ENCODE measurements around the gene CTXN2.

CTXN2 gene

DNA sequence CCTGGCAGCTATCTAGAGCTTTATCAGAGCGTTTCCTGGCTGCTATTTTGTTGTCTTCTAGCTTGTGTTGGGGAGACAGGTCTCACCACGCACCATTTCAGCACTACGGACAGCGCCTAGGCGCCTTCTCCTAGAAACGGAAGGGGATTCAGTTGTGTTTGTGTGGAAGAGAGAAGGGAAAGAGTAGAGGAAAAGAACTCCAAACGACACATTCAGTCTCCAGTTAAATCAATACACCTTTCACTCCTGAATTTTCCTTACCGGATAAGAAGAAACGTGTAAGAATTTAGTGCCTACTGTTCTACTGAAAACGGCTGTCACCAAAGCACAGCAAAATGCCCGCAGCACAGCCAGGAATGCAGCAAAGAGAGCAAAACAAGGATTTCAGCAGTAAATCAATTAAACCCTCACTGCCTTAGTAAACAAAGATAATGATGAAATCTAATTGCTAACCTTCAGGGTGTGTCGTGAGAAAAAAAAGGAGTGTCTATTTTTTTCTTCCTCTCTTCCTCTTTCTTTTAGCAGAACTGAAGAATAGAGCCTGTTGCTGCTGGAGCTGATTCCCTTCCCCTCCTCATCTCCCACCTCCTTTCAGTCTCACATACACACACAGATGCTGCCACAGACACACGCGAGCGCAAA lies 412 bp upstream of the CTXN2 start:
- H3K27me3 Mint-ChIP-seq (ENCODE audit: low read depth, poor library complexity), result peaks cover 54% of the 10 kb centered on the region
- no peak overlapping the region for H3K27ac Mint-ChIP-seq
- H3K9me3 Mint-ChIP-seq, result no peaks in the 10 kb centered on the region

DNA sequence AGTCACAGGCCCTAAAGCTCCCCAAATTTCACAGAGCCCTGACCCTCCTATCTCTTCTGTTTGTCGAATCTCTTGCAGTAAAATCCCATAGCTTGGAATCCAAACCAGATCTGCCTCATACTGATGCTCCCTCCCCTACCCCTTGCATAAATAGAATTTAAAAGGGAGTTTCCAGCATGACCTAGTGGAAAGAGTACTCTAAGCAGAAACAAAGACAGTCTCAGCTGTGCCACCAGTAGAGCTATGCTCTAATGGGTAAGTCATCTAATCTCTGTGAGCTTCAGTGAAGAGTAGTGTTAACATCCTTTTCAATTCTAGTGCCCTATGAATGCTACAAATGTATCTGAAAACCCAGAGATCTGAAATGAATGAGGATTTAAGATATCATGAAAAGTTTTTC lies 10.6 kb downstream of the CTXN2 start:
- no peaks in the 10 kb centered on the region for H3K4me1 Mint-ChIP-seq
- no peaks in the 10 kb centered on the region for H3K36me3 Mint-ChIP-seq (ENCODE audit: low read depth)
- no peaks in the 10 kb centered on the region for H3K9me3 Mint-ChIP-seq
- no peak for DNase-seq
- peaks cover 6% of the 10 kb centered on the region for H3K27me3 Mint-ChIP-seq (ENCODE audit: low read depth, poor library complexity)
- no peak overlapping the region for H3K27ac Mint-ChIP-seq
- TF ChIP-seq, protein P1, sequence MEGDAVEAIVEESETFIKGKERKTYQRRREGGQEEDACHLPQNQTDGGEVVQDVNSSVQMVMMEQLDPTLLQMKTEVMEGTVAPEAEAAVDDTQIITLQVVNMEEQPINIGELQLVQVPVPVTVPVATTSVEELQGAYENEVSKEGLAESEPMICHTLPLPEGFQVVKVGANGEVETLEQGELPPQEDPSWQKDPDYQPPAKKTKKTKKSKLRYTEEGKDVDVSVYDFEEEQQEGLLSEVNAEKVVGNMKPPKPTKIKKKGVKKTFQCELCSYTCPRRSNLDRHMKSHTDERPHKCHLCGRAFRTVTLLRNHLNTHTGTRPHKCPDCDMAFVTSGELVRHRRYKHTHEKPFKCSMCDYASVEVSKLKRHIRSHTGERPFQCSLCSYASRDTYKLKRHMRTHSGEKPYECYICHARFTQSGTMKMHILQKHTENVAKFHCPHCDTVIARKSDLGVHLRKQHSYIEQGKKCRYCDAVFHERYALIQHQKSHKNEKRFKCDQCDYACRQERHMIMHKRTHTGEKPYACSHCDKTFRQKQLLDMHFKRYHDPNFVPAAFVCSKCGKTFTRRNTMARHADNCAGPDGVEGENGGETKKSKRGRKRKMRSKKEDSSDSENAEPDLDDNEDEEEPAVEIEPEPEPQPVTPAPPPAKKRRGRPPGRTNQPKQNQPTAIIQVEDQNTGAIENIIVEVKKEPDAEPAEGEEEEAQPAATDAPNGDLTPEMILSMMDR (IDR thresholded peaks at IDR 0.05), result no peak
- H3K4me3 Mint-ChIP-seq, result no peak overlapping the region

More for the DNA sequence above, 412 bp upstream of the CTXN2 start:
- Mint-ChIP-seq H3K4me3 (peak overlapping the region; percentile 79), H3K36me3 (ENCODE audit: low read depth) (no peaks in the 10 kb centered on the region), H3K4me1 (peaks cover 14% of the 10 kb centered on the region)
- DNase-seq, result peak; percentile 97
- TF ChIP-seq, protein P1 (IDR thresholded peaks at IDR 0.05), result no peak

DNA sequence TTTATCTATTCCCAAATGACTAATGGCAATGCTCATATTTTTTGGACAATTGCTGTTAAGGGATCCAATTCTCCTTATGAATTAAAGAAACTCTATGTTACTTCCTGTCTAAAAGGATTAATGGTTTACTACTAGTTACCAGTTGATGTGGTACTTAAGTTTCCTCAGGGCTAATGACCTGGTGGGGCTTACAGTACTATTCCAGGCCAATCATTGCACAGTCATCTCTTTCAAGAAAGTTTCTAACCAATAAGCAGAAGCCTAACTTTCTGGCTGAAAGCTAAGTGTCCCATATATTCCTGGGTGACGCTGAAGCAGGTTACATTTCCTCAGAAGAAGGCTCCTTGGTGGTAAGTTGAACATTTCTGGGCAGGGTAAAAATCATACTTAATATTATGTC lies 14.5 kb downstream of the CTXN2 start, which contains the start of gene SLC12A1:
Gene SLC12A1 (plus strand): TSS at position 322 of the 400 bp plus-strand sequence. CDS start 1,418 bp downstream, outside the sequence.
- Mint-ChIP-seq H3K9me3 (no peaks in the 10 kb centered on the region), H3K36me3 (ENCODE audit: low read depth) (no peaks in the 10 kb centered on the region), H3K27ac (no peak within 1 kb of the TSS), H3K4me1 (no peaks in the 10 kb centered on the region), H3K4me3 (no peak within 1 kb of the TSS), H3K27me3 (ENCODE audit: low read depth, poor library complexity) (peaks cover 21% of the 10 kb centered on the region)
- TF ChIP-seq, protein P1 (IDR thresholded peaks at IDR 0.05), result no peak
- no peak for DNase-seq

DNA sequence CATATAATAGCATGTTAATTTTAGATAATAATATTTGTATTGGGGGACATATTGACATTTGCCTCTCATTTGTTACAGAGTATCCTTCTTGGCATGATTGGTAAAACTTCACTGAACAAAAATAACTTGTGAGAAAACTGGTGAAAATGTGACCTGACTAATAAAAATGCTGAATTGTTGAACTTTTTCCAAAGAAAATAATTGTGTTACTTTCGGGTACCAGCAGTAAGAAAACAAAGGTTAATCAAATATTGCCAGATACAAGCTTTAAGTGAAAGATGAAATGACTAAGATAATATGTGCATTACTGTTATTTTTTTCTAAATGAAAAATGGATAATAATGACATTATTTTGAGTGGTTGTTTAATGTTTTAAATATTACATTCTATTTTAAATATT lies 29.8 kb downstream of the CTXN2 start:
- Mint-ChIP-seq H3K4me1 (peaks cover 44% of the 10 kb centered on the region), H3K9me3 (peaks cover 4% of the 10 kb centered on the region), H3K4me3 (no peak overlapping the region), H3K27me3 (ENCODE audit: low read depth, poor library complexity) (peaks cover 10% of the 10 kb centered on the region), H3K27ac (no peak overlapping the region), H3K36me3 (ENCODE audit: low read depth) (no peaks in the 10 kb centered on the region)
- no peak for DNase-seq
- TF ChIP-seq, protein P1 (IDR thresholded peaks at IDR 0.05), result no peak

DNA sequence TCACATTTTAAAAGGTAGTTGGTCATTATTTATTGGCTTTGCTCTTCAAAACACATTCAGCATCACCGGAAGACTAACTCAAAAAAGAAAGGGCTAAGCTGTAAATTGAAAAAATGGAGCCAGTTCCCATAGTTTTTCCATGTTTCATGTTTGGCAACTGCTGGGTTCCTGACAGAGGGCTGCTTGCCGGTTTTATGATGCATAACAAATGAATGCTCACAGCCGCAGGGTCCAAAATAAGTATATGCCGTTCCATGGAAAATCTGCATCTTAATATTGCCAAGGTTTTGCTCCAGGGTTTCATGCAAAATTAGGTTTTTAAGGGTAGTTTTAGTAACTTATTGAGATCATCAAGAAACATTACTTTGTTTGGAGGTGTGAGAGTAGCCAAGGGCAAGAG lies 30.4 kb downstream of the CTXN2 start:
- DNase-seq, result no peak
- H3K4me3 Mint-ChIP-seq, result no peak overlapping the region
- H3K9me3 Mint-ChIP-seq, result peaks cover 4% of the 10 kb centered on the region
- TF ChIP-seq, protein P1 (IDR thresholded peaks at IDR 0.05), result no peak
- peaks cover 50% of the 10 kb centered on the region for H3K4me1 Mint-ChIP-seq
- H3K36me3 Mint-ChIP-seq (ENCODE audit: low read depth), result no peaks in the 10 kb centered on the region
- H3K27me3 Mint-ChIP-seq (ENCODE audit: low read depth, poor library complexity), result peaks cover 10% of the 10 kb centered on the region
- H3K27ac Mint-ChIP-seq, result no peak overlapping the region

DNA sequence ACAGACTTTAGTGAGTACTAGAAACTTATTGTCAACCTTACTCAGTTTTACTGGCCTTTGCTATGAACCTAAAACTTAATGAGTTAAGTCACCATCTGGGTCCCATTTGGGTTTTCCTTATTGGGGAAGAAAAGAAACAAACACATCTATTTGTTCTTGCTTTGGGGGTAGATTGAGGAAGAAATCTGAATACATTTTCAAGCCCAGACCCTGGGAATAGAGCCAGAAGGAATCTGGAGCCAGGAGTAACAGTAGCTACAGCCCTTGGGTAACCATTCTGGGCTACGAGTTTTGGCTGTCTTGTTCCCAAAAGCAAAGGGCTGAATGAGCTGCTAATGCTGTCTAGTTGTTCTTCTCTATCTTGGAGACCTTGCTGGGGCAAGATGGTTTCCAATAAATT lies 31.2 kb downstream of the CTXN2 start:
- Mint-ChIP-seq H3K4me1 (peaks cover 57% of the 10 kb centered on the region), H3K27me3 (ENCODE audit: low read depth, poor library complexity) (peaks cover 10% of the 10 kb centered on the region)
- DNase-seq, result no peak

More for the DNA sequence above, 31.2 kb downstream of the CTXN2 start:
- Mint-ChIP-seq H3K27ac (no peak overlapping the region), H3K9me3 (peaks cover 4% of the 10 kb centered on the region), H3K36me3 (ENCODE audit: low read depth) (no peaks in the 10 kb centered on the region), H3K4me3 (no peak overlapping the region)
- TF ChIP-seq, protein P1 (IDR thresholded peaks at IDR 0.05), result no peak
